GM21423 (cell line): Measurements from ENCODE around the gene STAG1.
"Not testable (repeated sequence)": the region's sequence is repeated elsewhere in the genome, so short reads cannot be mapped to it uniquely, and the experiment has no call there.

Experiments
- ATAC-seq: cut with Tn5 transposase; IDR thresholded peaks from one replicate; pipeline ENCODE4 v1.9.1; 2021; ENCODE audit warnings: mild to moderate bottlenecking, moderate library complexity; ENCODE audit not compliant: unreplicated experiment

STAG1 gene

GRCh38 chr3:136606216-136606615 is 146.0 kb downstream of the STAG1 start:
- not testable (repeated sequence) for ATAC-seq

- ATAC-seq: no peak
These were observed 147.2 kb downstream of the STAG1 start for GRCh38 chr3:136604961-136605360.

- ATAC-seq: no peak
These were observed 149.4 kb downstream of the STAG1 start for GRCh38 chr3:136602818-136603217.

- no peak for ATAC-seq
These were observed 156.1 kb downstream of the STAG1 start for GRCh38 chr3:136595913-136596697.

GRCh38 chr3:136586580-136586979 is 165.6 kb downstream of the STAG1 start:
- ATAC-seq: no peak

- no peak for ATAC-seq
These were observed 167.4 kb downstream of the STAG1 start for GRCh38 chr3:136584728-136585127.

GRCh38 chr3:136583823-136584222 is 168.4 kb downstream of the STAG1 start:
- ATAC-seq: no peak

- ATAC-seq: no peak
These were observed 174.4 kb downstream of the STAG1 start for GRCh38 chr3:136577791-136578190.

- no peak for ATAC-seq
These were observed 175.7 kb downstream of the STAG1 start for GRCh38 chr3:136576279-136577009.

- ATAC-seq: no peak
These were observed 184.5 kb downstream of the STAG1 start for GRCh38 chr3:136567599-136568188.

GRCh38 chr3:136564962-136565361 is 187.2 kb downstream of the STAG1 start:
- ATAC-seq: not testable (repeated sequence)

- ATAC-seq: no peak
These were observed 190.2 kb downstream of the STAG1 start for GRCh38 chr3:136562026-136562425.

GRCh38 chr3:136559896-136560295 is 192.3 kb downstream of the STAG1 start:
- no peak for ATAC-seq

- ATAC-seq: not testable (repeated sequence)
These were observed 202.7 kb downstream of the STAG1 start for GRCh38 chr3:136549461-136549860.

- no peak for ATAC-seq
These were observed 204.9 kb downstream of the STAG1 start for GRCh38 chr3:136547293-136547692.

- ATAC-seq: no peak
These were observed 205.5 kb downstream of the STAG1 start for GRCh38 chr3:136546720-136547119.

- no peak for ATAC-seq
These were observed 206.4 kb downstream of the STAG1 start for GRCh38 chr3:136545664-136546268.

GRCh38 chr3:136544532-136544931 is 207.6 kb downstream of the STAG1 start:
- no peak for ATAC-seq

GRCh38 chr3:136543385-136543784 is 208.8 kb downstream of the STAG1 start:
- ATAC-seq: no peak

GRCh38 chr3:136535906-136536305 is 216.3 kb downstream of the STAG1 start:
- ATAC-seq: no peak

- no peak for ATAC-seq
These were observed 219.4 kb downstream of the STAG1 start for GRCh38 chr3:136532766-136533165.
